Fibroblast of mammary gland (primary cell): Measurements from ENCODE around the gene GUCY1A1.

Source experiments
- DNase-seq: peaks from one replicate; pipeline ENCODE4 v3.0.0-alpha.2; 2010; ENCODE audit warnings: low read depth
- H3K4me3 ChIP-seq: 2 replicates; pipeline ENCODE4 v1.5.1; 2011; ENCODE audit warnings: low read depth, mild to moderate bottlenecking, low read length, moderate library complexity; ENCODE audit not compliant: control insufficient read depth
- TF ChIP-seq, protein P1 (sequence below): conservative IDR thresholded peaks from 2 replicates; pipeline ENCODE4 v1.5.1; 2011; ENCODE audit warnings: low read depth, low read length, inconsistent platforms; ENCODE audit not compliant: control insufficient read depth, insufficient read depth

Gene GUCY1A1

DNA sequence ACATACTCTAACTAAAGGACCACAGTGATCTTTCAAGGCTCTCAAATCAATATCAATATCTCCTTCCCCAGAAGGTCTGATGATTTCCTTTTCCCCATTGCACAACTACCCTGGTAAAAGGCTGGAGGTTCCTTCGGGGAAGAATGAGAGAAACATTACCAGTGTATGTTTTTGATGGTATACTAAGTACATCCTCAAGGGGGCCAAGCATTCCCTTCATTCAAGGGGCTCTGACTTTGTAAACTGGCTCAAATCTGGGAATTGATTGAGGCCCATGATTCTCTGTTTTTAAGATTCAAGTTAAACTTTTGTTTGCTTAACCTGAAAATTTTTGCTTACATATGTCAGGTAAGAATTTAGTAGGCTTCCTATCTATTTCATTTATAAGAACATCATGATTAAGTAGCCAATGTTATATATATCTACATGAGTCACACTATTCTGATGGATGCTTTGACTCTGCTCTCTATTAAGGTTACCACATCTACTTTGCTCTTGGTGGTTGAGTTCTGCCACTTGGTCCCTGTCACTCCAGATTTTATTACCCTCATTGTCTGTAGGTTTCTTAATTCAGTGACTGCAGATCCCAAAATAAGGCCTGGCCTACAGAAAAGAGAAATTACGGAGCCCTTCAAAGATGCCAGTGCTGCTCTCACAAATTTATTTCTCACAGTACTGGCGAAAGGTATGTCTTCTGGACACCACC, 75.8 kb downstream of the GUCY1A1 start:
- no peak overlapping the region for H3K4me3 ChIP-seq
- TF ChIP-seq, protein P1, sequence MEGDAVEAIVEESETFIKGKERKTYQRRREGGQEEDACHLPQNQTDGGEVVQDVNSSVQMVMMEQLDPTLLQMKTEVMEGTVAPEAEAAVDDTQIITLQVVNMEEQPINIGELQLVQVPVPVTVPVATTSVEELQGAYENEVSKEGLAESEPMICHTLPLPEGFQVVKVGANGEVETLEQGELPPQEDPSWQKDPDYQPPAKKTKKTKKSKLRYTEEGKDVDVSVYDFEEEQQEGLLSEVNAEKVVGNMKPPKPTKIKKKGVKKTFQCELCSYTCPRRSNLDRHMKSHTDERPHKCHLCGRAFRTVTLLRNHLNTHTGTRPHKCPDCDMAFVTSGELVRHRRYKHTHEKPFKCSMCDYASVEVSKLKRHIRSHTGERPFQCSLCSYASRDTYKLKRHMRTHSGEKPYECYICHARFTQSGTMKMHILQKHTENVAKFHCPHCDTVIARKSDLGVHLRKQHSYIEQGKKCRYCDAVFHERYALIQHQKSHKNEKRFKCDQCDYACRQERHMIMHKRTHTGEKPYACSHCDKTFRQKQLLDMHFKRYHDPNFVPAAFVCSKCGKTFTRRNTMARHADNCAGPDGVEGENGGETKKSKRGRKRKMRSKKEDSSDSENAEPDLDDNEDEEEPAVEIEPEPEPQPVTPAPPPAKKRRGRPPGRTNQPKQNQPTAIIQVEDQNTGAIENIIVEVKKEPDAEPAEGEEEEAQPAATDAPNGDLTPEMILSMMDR = peak; percentile 33
- peak; percentile 15 for DNase-seq

DNA sequence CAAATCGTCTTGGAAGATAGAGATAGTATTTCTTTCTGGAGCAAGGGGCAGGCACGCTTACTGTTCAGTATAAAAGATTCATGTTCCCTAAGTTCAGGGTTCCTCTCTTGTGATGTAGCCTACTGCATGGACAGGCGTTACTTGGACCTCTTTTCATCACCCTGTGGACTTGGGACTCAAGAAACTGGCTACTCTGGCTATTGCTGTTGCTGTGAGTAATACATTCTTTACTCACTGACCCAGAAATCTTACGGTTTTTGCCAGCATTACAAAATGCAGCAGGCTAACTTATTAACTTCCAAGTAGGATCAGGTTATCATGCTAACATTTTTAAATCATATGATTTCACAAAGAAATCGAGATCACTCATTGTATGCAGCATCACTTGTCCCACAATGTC, 79.3 kb downstream of the GUCY1A1 start:
- H3K4me3 ChIP-seq = no peak overlapping the region
- TF ChIP-seq, protein P1 = no peak
- DNase-seq = peak; percentile 88

DNA sequence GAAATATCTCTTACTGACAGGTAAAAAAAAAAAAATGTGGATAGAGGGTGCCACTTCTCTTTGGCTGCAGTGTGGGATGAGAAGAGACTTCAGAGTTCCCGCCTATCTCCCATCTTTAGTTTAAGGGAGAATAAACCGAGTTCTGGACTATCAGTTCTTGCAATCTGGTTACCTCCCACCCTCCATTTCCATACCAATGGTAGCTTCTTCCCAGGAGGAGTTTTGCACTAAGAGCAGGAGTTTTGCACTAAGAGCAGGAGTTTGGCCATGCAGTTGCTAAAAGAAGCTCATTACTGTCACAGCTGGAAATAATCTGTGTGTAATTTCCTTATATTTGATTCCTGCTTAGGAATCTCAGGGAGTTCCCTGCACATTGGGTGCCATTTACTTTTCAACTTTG, 81.4 kb downstream of the GUCY1A1 start:
- DNase-seq = no peak
- TF ChIP-seq, protein P1 = no peak
- no peak overlapping the region for H3K4me3 ChIP-seq

DNA sequence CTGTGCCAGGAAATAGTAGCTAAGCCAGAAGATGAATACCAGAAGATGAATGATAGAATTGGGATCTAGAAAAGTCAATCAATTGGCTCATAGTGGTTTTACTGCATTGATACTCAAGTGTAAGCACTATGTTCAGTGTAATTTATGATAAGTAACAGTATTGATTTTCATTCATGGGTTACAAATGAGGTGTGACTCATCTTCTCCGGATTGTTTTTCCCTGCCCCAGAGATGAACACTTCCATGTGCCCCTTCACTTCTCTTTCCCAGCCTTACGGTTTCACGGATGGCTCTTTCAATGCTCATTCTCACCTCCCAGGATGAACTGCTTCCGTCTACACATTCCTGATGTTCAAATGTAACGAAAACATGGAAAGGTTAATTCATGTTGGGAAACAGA, 82.4 kb downstream of the GUCY1A1 start:
- H3K4me3 ChIP-seq = no peak overlapping the region
- no peak for DNase-seq
- TF ChIP-seq, protein P1 = no peak

DNA sequence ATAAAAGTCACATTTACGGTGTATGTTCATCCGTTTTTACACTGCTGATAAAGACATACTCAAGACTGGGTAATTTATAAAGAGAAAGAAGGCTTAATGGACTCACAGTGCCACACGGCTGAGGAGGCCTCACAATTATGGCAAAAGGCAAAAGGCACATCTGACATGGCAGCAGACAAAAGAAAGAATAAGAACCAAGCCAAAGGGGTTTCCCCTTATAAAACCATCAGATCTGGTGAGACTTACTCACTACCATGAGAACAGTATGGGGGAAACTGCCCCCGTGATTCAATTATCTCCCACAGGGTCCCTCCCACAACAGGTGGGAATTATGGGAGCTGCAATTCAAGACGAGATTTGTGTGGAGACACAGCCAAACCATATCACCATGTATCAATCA, 84.9 kb downstream of the GUCY1A1 start:
- TF ChIP-seq, protein P1 = no peak
- no peak for DNase-seq
- no peak overlapping the region for H3K4me3 ChIP-seq

DNA sequence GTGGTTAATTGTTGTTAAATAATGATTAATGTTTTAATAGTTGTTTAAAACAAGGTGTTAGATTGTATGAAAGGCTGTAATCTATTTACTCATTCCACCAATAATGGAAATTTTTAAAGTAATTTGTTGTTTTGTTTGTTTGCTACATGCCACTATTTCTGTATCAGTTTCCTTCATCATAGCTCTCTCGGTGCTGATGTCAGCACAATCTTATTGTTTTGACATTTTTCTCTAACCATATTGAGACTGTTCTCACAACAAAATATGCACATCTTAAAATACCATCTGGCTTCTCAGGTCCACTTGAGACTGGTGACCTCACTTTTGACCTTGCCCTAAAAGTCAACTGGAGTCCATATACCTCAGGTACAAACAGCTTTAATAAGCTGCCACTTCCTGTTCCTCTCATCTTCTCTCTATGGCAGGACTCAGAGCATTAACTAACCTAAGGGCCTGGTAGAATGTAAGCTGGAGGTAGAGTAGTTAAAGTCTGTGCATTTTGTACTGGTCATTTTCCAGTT, 91.2 kb downstream of the GUCY1A1 start:
- DNase-seq = no peak
- TF ChIP-seq, protein P1 = no peak
- H3K4me3 ChIP-seq = no peak overlapping the region
